Fibroblast of lung (primary cell): Measurements from ENCODE around the gene SNX20. TPM values are rescaled to one million over a fixed set of nuclear protein-coding genes. Genes with fewer than 3 reads are reported as not detected.
A peak's percentile ranks its signal among the peaks of the same experiment; 100 is the strongest.

Experiments used
- DNase-seq, 2 donors: peaks; one replicate each; pipeline versions ENCODE4 v3.0.0 to v3.0.0-alpha.2; 2010; ENCODE audit warnings: low read depth in 2 of 2
- H2AFZ ChIP-seq: 2 replicates; pipeline ENCODE4 v1.5.1; 2012; ENCODE audit warnings: low read length, control low read depth, inconsistent platforms
- H3K27ac ChIP-seq: 2 replicates; pipeline ENCODE4 v1.5.1; 2011; ENCODE audit warnings: low read length, control low read depth; ENCODE audit not compliant: insufficient read depth
- H3K27me3 ChIP-seq: 2 replicates; pipeline ENCODE4 v1.5.1; 2011; ENCODE audit warnings: mild to moderate bottlenecking, low read length; ENCODE audit not compliant: control insufficient read depth, insufficient read depth
- H3K36me3 ChIP-seq: 2 replicates; pipeline ENCODE4 v1.5.1; 2011; ENCODE audit warnings: low read length; ENCODE audit not compliant: control insufficient read depth, insufficient read depth
- H3K4me1 ChIP-seq: 2 replicates; pipeline ENCODE4 v1.5.1; 2011; ENCODE audit warnings: low read length; ENCODE audit not compliant: control insufficient read depth, insufficient read depth; ENCODE audit errors: extremely low read depth
- H3K4me2 ChIP-seq: 2 replicates; pipeline ENCODE4 v1.5.1; 2011; ENCODE audit warnings: low read length, control low read depth; ENCODE audit not compliant: insufficient read depth; ENCODE audit errors: extremely low read depth
- H3K4me3 ChIP-seq, 4 experiments: fragments of 200-600 bp in 1 of 4; sonication (generic) in 1 of 4; replicated peaks in 1 of 4; 2 replicates each; pipeline ENCODE4 v1.5.1; 2011 to 2016; ENCODE audit warnings: low read length in 4 of 4, low read depth in 3 of 4, mild to moderate bottlenecking in 3 of 4, control low read depth in 2 of 4, inconsistent platforms in 1 of 4, mixed read lengths in 1 of 4; ENCODE audit not compliant: insufficient read depth in 1 of 4; ENCODE audit errors: control extremely low read depth in 1 of 4
- H3K79me2 ChIP-seq: 2 replicates; pipeline ENCODE4 v1.5.1; 2012; ENCODE audit warnings: mild to moderate bottlenecking, low read length, inconsistent platforms; ENCODE audit not compliant: control insufficient read depth, insufficient read depth
- H3K9ac ChIP-seq: 2 replicates; pipeline ENCODE4 v1.5.1; 2011; ENCODE audit warnings: mild to moderate bottlenecking, low read length, control low read depth; ENCODE audit not compliant: insufficient read depth
- H3K9me3 ChIP-seq: 2 replicates; pipeline ENCODE4 v1.5.1; 2012; ENCODE audit warnings: low read depth, low read length; ENCODE audit not compliant: control insufficient read depth, insufficient read depth
- H4K20me1 ChIP-seq: 2 replicates; pipeline ENCODE4 v1.5.1; 2011; ENCODE audit warnings: low read length; ENCODE audit not compliant: control insufficient read depth, insufficient read depth; ENCODE audit errors: extremely low read depth
- CTCF ChIP-seq, 2 donors: IDR thresholded peaks in 1 of 2; conservative IDR thresholded peaks in 1 of 2; 1 replicate in 1 of 2; 2 replicates in 1 of 2; pipeline ENCODE4 v1.5.1; 2011 to 2012; ENCODE audit warnings: low read length in 2 of 2, control low read depth in 1 of 2, inconsistent platforms in 1 of 2, low read depth in 1 of 2, mild to moderate bottlenecking in 1 of 2
- EZH2 ChIP-seq: IDR thresholded peaks from 2 replicates; pipeline ENCODE4 v1.5.1; 2012; ENCODE audit warnings: low read length, control low read depth, mild to moderate bottlenecking; ENCODE audit errors: missing control alignments
- polyA plus RNA-seq, 2 donors: library from polyadenylated mRNA; depleted of rRNA in 1 of 2; stranded (reverse) in 1 of 2; unstranded in 1 of 2; fragments of >200 nt; gene quantifications; 2 replicates each; pipeline ENCODE4 v1.2.1, GENCODE V29; 2011 to 2012; ENCODE audit warnings: missing spikeins in 1 of 2
- total RNA-seq: library from RNA; depleted of rRNA; stranded (reverse); fragments of >200 nt; gene quantifications from 2 replicates; pipeline ENCODE4 v1.2.1, GENCODE V29; 2014

Gene SNX20
- total and polyA plus RNA-seq, 2 donors (not counting 1 experiment from before 2014, with no cell fraction given) = not detected

GRCh38 chr16:50696575-50697420 lies 15.7 kb upstream of the SNX20 start:
- no peaks in the 10 kb centered on the region for H3K36me3 ChIP-seq
- no peak overlapping the region for H3K4me2 ChIP-seq
- no peaks in the 10 kb centered on the region for H4K20me1 ChIP-seq
- no peak overlapping the region for H2AFZ ChIP-seq
- TF ChIP-seq CTCF (conservative IDR thresholded peaks at IDR 0.05 in 1 of 2, IDR thresholded peaks at IDR 0.05 in 1 of 2; ENCODE audit: low read depth in 1 of 2, low read length in 2 of 2) (no peak), EZH2 (no peak)
- no peak overlapping the region for H3K27ac ChIP-seq
- no peaks in the 10 kb centered on the region for H3K9me3 ChIP-seq
- H3K9ac ChIP-seq = no peak overlapping the region
- no peaks in the 10 kb centered on the region for H3K4me1 ChIP-seq
- H3K27me3 ChIP-seq = peaks cover 2% of the 10 kb centered on the region
- H3K4me3 ChIP-seq = no peak overlapping the region
- H3K79me2 ChIP-seq = no peaks in the 10 kb centered on the region
- peak; percentile 31 to 46 for DNase-seq

GRCh38 chr16:50696126-50696525 lies 15.0 kb upstream of the SNX20 start:
- H3K9me3 ChIP-seq = no peaks in the 10 kb centered on the region
- no peak overlapping the region for H3K9ac ChIP-seq
- no peak for TF ChIP-seq EZH2
- TF ChIP-seq CTCF (conservative IDR thresholded peaks at IDR 0.05 in 1 of 2, IDR thresholded peaks at IDR 0.05 in 1 of 2; ENCODE audit: low read depth in 1 of 2, low read length in 2 of 2) = no peak
- no peak overlapping the region for H3K4me2 ChIP-seq
- H3K27ac ChIP-seq = no peak overlapping the region
- H3K27me3 ChIP-seq = peaks cover 2% of the 10 kb centered on the region
- H3K36me3 ChIP-seq = no peaks in the 10 kb centered on the region
- H3K4me1 ChIP-seq = no peaks in the 10 kb centered on the region
- H2AFZ ChIP-seq = no peak overlapping the region
- H3K79me2 ChIP-seq = no peaks in the 10 kb centered on the region
- DNase-seq = no peak
- no peak overlapping the region for H3K4me3 ChIP-seq
- H4K20me1 ChIP-seq = no peaks in the 10 kb centered on the region

GRCh38 chr16:50695017-50696000 lies 14.2 kb upstream of the SNX20 start:
- Histone ChIP-seq H3K27me3 (peaks cover 2% of the 10 kb centered on the region), H3K4me2 (no peak overlapping the region), H3K9ac (no peak overlapping the region), H4K20me1 (no peaks in the 10 kb centered on the region), H3K9me3 (no peaks in the 10 kb centered on the region), H3K4me3 (no peak overlapping the region), H2AFZ (no peak overlapping the region), H3K36me3 (no peaks in the 10 kb centered on the region), H3K4me1 (no peaks in the 10 kb centered on the region), H3K79me2 (no peaks in the 10 kb centered on the region), H3K27ac (no peak overlapping the region)
- no peak for TF ChIP-seq CTCF (conservative IDR thresholded peaks at IDR 0.05 in 1 of 2, IDR thresholded peaks at IDR 0.05 in 1 of 2; ENCODE audit: low read depth in 1 of 2, low read length in 2 of 2)
- no peak for TF ChIP-seq EZH2
- no peak for DNase-seq
